GM21723 (cell line): Measurements from ENCODE around the gene LRCH1.
A peak's percentile ranks its signal among the peaks of the same experiment; 100 is the strongest.

Source experiments
- ATAC-seq: cut with Tn5 transposase; IDR thresholded peaks from one replicate; pipeline ENCODE4 v1.9.1; 2021; ENCODE audit warnings: mild to moderate bottlenecking, moderate library complexity; ENCODE audit not compliant: unreplicated experiment

Gene LRCH1

GRCh38 chr13:46531953-46532352 is 21.0 kb upstream of the LRCH1 start:
- no peak for ATAC-seq

- no peak for ATAC-seq
These were observed 18.0 kb upstream of the LRCH1 start for GRCh38 chr13:46535002-46535401.

- no peak for ATAC-seq
These were observed 17.1 kb upstream of the LRCH1 start for GRCh38 chr13:46535825-46536224.

GRCh38 chr13:46536341-46536740 is 16.6 kb upstream of the LRCH1 start:
- no peak for ATAC-seq

GRCh38 chr13:46539231-46539630 is 13.7 kb upstream of the LRCH1 start:
- no peak for ATAC-seq

- ATAC-seq: no peak
These were observed 11.8 kb upstream of the LRCH1 start for GRCh38 chr13:46541210-46541609.

GRCh38 chr13:46542833-46543232 is 10.1 kb upstream of the LRCH1 start:
- no peak for ATAC-seq

- no peak for ATAC-seq
These were observed 9.7 kb upstream of the LRCH1 start for GRCh38 chr13:46543287-46543686.

GRCh38 chr13:46544208-46544607 is 8.8 kb upstream of the LRCH1 start:
- ATAC-seq: no peak

GRCh38 chr13:46544811-46545210 is 8.2 kb upstream of the LRCH1 start:
- ATAC-seq: no peak

GRCh38 chr13:46546084-46546768 is 6.7 kb upstream of the LRCH1 start:
- no peak for ATAC-seq

GRCh38 chr13:46550822-46551221 is 2.1 kb upstream of the LRCH1 start:
- no peak for ATAC-seq

- ATAC-seq: peak; percentile 22
These were observed 1.3 kb upstream of the LRCH1 start for GRCh38 chr13:46551410-46552302.

- ATAC-seq: no peak
These were observed 677 bp upstream of the LRCH1 start for GRCh38 chr13:46552303-46552682.

- peak; percentile 4 for ATAC-seq
These were observed 533 bp downstream of the LRCH1 start for GRCh38 chr13:46553521-46553885.

- peak; percentile 41 for ATAC-seq
These were observed 1.2 kb downstream of the LRCH1 start for GRCh38 chr13:46553886-46554858.

GRCh38 chr13:46554951-46555350 is 2.0 kb downstream of the LRCH1 start:
- no peak for ATAC-seq

GRCh38 chr13:46555722-46556417 is 2.9 kb downstream of the LRCH1 start:
- no peak for ATAC-seq

GRCh38 chr13:46556418-46556779 is 3.4 kb downstream of the LRCH1 start:
- ATAC-seq: no peak

GRCh38 chr13:46559272-46559805 is 6.4 kb downstream of the LRCH1 start:
- no peak for ATAC-seq
